Spleen (tissue), 7 donors: ENCODE measurements around the gene PRCD.

Experiments used
- POLR2A ChIP-seq, 3 donors: fragments of 450-650 bp; IDR thresholded peaks; one replicate each; pipeline ENCODE4 v1.5.1; 2017; ENCODE audit warnings: antibody characterized with exemption in 3 of 3, mild to moderate bottlenecking in 1 of 3
- TF ChIP-seq, protein P1 (sequence below), 11 experiments: fragments of 200-600 bp in 7 of 11; fragments of 450-650 bp in 4 of 11; sonication (generic) in 4 of 11; IDR thresholded peaks in 8 of 11; conservative IDR thresholded peaks in 3 of 11; 1 replicate in 7 of 11; 2 replicates in 4 of 11; pipeline versions ENCODE4 v1.4.0 to v1.8.0; 2016 to 2021; ENCODE audit warnings: antibody characterized with exemption in 11 of 11, inconsistent platforms in 4 of 11, mild to moderate bottlenecking in 1 of 11
- donor health status: DM: no; HTN: no; CAD: no; lungs with moderate emphysema.
- donor health status: DM: no; HTN: no; CAD: no.
- donor health status: DM: no; HTN: no; CAD: no.

DNA sequence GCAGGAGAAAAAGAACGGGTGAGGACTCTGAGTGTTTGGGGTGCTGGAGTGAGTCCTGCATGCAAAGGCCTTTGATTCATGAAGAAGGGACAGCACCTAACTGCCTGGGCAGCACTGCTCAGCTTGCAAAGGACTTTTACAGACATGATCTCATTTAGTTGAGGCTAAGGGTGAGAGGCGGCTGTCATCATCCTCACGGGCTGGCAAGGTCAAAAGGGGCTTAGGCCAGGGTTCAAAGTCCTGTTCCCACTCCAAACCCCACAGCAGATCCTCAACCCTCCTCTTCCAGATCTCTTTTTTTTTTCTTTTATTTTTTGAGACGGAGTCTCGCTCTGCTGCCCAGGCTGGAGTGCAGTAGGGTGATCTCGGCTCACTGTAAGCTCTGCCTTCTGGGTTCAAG, 43.4 kb upstream of the PRCD start:
- TF ChIP-seq, protein P1, sequence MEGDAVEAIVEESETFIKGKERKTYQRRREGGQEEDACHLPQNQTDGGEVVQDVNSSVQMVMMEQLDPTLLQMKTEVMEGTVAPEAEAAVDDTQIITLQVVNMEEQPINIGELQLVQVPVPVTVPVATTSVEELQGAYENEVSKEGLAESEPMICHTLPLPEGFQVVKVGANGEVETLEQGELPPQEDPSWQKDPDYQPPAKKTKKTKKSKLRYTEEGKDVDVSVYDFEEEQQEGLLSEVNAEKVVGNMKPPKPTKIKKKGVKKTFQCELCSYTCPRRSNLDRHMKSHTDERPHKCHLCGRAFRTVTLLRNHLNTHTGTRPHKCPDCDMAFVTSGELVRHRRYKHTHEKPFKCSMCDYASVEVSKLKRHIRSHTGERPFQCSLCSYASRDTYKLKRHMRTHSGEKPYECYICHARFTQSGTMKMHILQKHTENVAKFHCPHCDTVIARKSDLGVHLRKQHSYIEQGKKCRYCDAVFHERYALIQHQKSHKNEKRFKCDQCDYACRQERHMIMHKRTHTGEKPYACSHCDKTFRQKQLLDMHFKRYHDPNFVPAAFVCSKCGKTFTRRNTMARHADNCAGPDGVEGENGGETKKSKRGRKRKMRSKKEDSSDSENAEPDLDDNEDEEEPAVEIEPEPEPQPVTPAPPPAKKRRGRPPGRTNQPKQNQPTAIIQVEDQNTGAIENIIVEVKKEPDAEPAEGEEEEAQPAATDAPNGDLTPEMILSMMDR (IDR thresholded peaks at IDR 0.05 in 8 of 11, conservative IDR thresholded peaks at IDR 0.05 in 3 of 11) = no peak
- TF ChIP-seq POLR2A (IDR thresholded peaks at IDR 0.05) = no peak
